ENCODE data around the gene EXOC3.

- TF ChIP-seq CTCF (IDR thresholded peaks at IDR 0.05), result no peak
- TF ChIP-seq EZH2 (IDR thresholded peaks at IDR 0.05), result no peak
- TF ChIP-seq EZH2phosphoT487 (IDR thresholded peaks at IDR 0.05), result no peak
These were observed 29.9 kb downstream of the EXOC3 start for GRCh38 chr5:472656-473550.

Measured in neural progenitor cell (in vitro differentiated cells).